ENCODE results near the gene GPRC5B.

The GPRC5B gene

DNA sequence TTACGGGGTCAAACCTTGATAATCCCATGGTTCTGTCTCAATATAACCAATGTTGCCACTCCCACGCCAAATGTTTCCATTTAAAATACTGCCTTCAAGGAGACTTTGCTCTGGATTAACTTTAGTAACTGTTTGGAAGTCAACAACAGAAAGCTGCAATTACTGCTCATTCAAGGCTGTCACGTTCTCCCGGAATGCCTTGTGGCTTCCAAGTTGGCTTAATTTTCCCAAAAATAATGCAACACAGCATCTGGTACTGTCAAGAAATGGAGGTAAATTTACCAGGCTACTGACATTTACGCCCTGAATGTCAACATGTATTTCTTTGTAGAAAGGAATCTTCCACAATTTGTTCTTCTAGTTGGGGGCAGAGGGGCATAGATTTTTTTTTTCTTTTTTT, 38.2 kb downstream of the GPRC5B start:
- no peak for DNase-seq (ENCODE audit: low read depth in 2 of 2)

DNA sequence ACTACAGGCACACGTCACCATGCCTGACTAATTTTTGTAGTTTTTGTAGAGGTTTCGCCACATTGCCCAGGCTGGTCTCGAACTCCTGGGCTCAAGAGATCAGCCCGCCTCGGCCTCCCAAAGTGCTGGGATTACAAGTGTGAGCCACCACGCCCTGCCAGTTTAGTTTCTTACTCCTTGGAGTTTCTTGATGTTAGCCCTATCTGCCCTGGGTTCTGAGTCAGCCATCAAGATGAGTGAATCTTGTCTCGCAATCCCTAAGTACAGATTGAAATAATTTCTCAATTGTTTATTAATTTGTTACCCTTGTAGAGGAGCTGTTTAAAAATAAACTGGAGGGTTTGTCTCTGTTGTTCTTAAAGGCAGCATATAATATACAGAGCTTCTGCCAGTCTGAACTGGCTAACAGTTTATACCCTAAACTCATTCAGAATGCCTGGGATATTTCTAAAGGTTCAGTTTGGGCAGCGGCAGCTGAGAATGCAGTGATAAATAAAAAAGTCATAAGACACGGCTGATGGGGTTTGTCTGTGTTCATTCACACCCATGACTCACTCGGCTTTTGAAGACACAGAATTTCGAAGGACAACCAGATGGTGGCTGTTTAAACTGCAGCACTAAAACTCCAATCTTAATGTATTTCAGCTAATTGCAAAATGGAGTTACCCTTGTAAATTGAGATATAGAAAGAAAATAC, 39.6 kb downstream of the GPRC5B start:
- DNase-seq (ENCODE audit: low read depth in 2 of 2), result no peak

DNA sequence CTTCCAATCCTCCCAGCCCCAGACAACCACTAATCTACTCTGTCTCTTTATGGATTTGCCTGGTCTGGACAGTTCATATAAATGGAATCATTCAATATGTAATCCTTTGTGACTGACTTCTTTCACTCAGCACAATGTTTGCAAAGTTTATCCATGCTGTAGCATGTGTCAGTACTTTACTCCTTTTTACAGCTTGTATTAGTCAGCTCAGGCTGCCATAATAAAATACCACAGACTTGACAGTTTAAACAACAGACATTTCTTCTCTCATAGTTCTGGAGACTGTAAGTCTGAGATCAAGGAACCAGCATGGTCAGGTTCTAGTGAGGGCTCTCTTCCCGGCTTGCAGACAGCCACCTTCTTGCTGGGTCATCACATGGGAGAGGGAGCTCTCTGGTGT, 41.3 kb downstream of the GPRC5B start:
- DNase-seq (ENCODE audit: low read depth in 2 of 2), result no peak

DNA sequence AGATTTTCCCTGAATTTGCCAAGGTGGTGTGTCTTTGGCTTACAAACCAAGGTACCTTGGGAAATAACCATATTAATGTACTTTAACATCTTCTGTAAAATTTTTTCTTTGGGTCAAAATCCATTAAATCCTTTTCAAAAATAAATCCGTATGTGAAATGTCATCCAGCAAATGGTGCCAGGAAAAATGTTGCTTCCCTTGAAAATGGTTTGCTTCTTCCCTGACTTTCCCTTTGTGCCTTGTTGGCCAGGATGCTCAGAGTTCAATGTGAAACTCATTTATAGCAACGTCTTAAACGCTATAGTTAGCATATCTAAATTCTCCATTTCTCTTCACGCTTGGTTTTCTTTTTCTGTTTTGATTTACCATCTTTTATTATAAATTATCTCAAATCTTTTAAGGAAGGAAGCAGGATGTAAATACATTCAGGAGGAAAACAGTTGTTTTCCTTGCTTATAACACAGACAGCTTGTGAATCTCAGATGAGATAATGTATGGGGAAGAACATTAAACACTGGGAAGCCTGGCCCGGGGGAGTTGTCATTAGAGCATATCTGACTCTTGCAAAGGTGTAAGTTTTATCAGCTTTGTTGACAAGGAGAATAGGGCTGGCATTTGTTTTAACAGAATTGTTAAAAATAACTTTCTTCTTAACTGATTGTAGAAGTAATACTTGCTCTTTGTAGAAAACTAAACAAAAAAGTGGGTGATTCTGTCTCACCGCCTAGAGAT, 42.1 kb downstream of the GPRC5B start:
- no peak for DNase-seq (ENCODE audit: low read depth in 2 of 2)

DNA sequence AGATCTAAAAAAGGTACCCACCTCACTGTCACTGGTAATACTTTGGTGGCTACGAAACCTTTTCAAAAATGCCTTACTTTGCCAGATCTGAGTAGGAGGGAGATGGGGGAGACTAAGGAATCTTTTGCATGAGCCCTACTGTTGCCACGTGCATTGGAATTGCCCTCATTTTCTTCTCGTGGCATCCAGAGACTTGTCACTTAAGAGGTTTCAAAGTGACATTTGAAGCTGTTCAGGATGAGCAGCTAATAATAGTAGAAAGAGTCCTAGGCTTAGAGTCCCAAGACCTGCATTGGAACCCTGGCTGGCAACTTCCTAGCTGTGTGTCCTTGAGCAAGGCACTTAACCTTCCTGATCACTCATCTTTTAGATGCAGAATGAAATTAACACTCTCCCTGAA, 43.5 kb downstream of the GPRC5B start:
- no peak for DNase-seq (ENCODE audit: low read depth in 2 of 2)

DNA sequence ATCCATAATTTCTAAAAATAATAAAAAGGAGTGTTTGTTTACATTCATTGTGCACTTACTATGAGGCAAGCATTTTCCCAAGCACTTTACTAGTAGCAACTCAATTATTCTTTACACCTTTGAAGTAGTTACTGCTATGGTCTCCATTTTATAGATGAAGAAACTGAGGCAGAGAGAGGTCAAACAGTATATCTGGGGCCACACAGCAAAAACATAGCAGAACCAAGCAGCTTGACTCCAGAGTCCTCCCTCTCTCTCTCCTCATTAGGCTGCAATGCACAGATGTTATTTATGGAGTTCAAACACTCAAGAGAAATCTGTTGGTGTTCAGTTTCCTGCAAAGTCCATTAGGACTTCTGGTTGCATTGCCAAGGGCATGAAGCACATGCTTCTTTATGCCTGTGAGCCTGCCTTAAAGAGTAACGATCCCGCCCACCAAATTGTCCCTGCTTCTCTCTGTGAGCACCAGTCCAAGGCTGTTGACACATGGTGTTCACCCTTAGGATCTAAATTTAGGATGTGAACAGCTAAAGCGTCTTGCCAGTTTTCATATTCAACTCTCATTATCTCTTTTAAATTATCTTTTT, 44.0 kb downstream of the GPRC5B start:
- DNase-seq (ENCODE audit: low read depth in 2 of 2), result no peak

DNA sequence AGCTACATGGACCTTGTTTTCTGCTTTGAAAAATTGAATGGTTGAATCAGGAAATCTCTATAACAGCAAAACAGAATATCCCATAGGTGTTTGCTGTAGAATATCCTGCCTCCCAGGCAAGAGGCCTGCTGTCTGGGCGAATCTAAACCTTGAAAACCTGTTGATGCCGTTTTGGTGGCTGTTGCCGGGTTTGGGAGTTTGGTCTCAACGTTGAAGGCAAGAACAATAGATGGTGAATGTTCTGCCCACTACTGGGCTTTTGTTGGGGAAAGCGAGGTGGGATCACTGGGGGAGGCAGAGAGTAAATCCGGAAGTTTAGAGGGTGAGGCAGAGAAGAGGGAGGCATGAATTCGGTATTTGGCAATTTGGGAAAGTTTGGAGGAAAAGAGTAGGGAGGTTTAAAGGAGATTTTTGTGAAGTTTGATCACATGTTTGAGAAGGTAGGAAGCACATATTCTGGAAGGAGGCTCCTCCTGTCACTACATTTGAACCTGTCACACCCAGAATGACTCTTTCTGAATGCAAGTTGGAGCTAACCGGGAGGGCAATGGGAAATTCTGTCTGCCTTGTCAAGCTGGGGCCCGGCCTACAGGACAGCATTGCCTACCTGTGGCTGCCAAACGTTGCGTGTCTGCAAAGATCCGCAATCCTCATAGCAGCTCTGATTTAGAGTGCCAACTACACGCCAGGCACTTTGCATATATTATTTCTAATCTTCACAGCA, 46.5 kb downstream of the GPRC5B start:
- no peak for DNase-seq (ENCODE audit: low read depth in 2 of 2)

DNA sequence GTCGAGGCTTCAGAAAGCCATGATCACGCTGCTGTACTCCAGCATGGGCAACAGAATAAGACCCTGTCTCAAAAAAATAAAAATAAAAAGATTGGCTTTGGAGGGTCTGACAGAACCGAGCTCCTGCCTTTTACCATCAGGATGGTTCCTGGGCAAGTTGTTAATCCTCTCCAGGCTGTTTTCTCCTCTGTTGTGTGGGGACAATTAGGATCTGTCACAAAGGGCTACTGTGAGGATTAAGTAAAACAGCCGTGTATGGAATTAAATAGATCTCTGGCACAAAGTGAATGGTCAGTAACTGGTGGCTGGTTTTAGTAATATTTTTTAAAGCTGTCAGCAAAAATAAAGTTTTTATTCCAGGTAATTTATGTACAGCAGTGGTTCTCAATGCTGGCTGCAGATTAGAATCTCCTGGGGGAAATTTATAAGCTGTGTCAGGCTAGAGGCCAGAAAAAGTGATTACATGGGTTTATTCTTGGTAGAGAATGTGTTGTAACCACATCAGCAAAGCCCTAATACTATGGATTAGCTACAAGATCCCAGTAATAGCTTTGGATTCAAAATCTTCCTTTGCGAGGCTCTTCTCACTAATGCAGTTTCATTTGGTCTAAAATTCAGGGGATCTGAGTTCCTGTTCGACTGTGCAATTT, 47.2 kb downstream of the GPRC5B start:
- no peak for DNase-seq (ENCODE audit: low read depth in 2 of 2)

DNA sequence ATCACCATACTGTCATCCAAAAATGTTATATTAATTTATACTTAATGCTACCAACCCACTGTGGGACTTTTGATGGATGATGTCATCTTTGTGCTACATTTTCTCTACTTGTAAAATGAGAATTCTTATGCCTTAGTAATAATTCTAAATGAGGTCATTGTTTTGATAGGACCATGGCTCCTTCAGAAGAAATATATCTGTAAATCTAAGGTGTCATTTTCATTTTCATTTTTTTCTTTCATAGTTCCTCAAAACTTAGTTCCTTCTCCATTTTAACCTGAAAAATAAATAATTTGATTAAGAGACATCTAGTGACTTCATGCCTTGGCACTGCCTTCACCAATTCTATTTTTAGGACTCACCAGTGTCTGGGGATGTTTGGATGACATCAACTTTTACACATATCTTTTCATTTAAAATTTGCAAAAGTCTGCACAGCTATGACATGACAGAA, 48.7 kb downstream of the GPRC5B start:
- DNase-seq (ENCODE audit: low read depth in 2 of 2), result no peak

DNA sequence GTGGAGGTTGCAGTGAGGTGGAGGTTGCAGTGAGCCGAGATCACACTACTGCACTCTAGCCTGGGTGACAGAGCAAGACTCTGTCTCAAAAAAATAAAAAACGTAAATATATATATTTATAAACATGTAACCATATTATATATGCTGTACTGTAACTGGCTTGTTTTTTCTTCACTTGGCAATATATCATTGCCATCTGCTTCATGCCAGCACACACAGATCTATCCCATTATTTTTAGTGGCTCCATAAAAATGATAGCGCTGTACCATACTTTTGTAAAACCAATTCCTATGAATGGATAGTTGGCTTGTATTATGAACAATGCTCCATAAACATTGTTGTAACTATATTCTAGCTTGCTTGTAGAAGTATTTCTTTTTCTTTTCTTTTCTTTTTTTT, 49.5 kb downstream of the GPRC5B start:
- no peak for DNase-seq (ENCODE audit: low read depth in 2 of 2)

DNA sequence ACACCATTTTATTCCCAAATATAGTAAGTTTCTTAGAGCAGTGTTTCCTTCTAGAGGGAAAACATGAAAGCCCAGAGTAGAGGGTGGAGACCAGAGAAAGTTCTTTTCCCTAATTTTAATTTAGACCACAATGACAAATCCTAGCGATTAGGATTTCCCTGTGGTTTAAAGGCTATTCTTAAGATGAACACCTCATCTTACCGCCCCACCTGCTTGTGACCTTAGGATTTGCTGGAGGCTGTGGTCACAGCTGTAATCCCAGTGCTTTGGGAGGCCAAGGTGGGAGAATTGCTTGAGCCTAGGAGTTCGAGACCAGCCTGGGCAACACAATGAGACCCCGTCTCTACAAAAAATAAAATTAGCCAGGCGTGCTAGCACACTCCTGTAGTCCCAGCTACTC, 51.1 kb downstream of the GPRC5B start:
- no peak for DNase-seq (ENCODE audit: low read depth in 2 of 2)

DNA sequence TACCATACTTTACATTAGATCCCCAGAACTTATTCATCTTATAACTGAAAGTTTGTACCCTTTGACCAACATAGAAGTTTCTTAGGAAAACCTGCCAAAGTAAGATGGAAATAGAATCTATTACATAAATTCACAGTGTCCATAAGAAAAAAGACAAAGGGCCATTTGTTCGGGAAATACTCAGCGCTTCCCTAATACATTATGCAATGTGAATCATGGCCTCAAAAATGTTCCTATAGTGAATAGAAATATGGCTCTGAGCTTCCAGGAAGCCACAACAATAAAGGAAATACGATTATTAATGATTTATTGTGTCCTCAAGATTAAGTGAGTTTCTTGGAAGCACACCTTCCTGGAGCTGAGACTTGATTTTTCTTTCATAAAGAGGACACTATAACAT, 51.5 kb downstream of the GPRC5B start:
- DNase-seq (ENCODE audit: low read depth in 2 of 2), result no peak

DNA sequence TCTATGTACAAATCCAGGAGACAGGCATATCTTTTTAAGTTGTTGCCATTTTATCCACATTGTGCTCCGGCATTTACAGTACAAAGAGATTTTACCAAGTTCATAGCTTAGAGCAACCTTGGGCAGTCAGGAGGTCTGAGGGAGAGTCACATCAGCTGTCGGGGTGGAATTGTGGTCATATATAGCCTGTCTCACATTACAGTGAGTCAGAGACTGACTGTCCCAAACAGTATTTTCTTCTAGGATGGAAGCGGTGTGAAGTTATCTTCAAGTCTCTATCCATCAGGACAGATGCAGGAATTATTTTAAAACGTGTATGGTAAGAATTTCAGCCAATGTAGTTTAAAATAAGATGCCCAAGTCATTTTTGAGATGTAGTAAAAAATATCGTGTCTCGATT, 53.0 kb downstream of the GPRC5B start:
- DNase-seq (ENCODE audit: low read depth in 2 of 2), result no peak

DNA sequence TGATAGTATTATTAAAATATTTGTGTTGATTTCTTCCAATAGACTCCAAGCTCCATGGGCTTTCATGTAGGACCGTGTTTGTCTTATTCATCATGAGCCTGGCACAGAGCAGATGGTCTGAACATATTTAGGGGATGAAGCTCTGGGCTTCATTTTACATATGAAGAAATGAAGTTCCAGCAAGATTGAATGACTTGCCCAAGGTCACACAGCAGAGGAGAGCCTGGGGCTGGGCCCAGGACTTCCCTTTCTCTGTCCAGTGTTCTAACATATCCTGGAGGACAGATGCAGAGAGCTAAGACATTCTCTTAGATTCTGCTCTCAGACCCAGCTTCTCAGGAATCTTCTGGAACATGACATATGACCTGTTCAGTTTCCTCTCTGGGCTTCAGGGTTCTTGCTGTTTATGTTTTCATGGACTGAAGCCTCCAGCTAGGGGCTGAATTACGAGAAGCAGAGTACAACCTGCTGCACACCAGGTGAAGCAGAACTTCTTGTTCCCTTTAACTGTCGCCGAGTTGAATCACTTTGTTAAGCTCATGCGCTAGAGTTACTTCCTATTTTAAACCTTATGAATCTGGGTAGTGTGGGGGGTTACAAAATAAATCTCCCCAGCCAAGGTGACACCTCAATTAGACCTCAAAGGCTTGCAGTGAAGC, 53.6 kb downstream of the GPRC5B start:
- no peak for DNase-seq (ENCODE audit: low read depth in 2 of 2)

DNA sequence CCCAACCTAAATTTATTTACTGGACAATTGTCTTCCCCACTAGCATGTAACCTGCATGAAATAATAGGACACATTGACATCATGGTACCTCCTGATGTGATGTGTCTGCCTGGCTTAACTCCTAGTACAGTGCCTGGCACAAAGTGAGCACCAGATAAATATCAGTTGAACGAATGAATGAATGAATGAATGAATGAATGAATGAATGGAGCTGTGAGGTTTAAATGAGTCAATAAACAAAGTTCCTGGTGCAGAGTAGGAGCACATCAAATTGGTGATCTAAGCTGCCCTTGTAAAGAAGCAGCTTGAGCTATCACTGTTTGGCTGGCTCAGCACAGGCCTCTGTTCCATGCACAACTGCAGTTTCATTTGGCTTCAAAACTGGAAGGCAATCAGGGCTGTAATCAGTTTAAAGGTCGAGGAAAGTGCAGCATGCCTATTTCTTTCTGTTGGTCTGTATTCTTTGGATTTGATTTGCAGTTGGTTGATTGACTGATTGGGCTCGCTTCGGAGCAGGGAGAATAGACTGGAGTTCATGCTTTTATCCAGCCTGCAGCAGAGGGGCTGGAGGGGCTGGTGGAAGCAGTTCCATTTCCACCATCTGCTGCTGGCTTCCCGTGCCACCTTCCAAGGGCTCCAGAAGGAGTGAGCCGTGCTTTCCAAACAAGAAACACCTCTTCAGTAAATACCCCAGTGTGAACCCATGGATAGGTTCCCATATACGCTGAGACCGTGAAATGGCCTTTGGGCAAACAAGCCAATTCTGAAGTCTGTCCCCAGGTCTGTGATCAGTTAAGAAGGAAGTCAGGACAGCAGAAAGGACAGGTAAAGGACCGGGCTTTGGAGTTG, 54.6 kb downstream of the GPRC5B start:
- no peak for DNase-seq (ENCODE audit: low read depth in 2 of 2)

DNA sequence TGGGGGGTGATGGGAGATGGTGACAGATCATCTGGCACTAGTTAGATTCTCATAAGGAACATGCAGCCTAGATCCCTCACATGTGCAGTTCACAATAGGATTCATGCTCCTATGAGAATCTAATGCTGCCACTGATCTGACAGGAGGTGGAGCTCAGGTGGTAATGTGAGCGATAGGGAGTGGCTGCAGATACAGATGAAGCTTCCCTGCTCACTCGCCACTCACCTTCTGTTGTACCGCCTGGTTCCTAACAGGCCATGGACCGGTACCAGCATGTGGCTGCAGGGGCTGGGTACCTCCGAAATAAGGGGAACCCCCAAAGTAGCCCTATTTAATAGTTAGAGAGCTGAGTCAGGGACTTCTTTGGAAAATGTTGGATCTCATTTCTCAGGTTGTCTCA, 60.4 kb downstream of the GPRC5B start:
- no peak for DNase-seq (ENCODE audit: low read depth in 2 of 2)

DNA sequence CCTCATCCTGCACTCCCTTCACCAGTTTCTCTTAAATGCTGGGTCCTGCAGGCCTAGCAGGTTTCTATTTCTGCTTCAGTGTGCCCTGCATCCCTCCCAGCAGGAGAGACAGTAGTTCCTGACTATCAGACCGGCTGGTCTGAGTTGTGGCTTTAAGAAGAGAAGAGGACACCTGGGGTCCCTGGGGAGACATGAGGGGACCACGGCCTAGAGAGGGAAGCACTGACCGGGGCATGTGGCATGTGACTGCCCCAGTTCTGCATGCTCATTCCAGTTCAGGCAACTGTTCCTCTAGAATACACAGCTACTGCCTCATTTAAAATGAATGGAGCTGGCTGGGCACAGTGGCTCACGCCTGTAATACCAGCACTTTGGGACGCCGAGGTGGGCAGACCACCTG, 61.3 kb downstream of the GPRC5B start:
- no peak for DNase-seq (ENCODE audit: low read depth in 2 of 2)

DNA sequence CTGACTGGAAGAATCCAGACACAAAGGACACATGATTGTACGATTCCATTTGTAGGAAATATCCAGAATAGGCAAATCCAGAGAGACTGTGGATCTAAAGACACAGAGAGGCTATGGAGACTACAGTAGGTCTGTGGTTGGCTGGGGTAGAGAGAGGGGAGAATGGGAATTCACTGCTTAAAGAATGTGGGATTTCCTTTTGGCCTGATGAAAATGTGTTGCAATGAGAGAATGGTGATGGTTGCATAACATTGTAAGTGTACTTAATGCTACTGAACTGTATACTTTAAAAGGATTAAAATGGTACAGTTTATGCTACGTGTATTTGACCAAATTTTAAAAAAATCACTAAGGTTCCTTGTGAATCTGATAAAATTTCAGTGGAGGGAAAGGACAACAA, 62.1 kb downstream of the GPRC5B start:
- DNase-seq (ENCODE audit: low read depth in 2 of 2), result no peak

DNA sequence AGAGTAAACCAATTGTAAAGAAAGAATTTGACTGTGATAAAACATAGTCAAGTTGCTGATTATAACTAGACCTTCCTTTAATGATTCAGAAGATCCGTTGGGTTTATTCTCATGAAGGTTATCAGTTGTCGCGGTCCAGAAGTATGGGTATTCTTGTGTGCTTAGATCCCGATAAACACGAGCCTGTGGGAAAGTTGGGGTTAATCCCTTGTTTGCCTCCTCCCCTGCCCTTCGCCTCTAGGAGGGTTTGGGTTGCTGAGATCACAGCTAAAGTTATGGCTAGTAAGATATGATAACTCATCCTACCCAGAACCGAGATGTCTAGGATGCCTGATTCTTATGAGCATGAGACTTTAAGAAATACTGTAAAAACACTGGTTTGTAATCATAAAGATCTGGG, 66.8 kb downstream of the GPRC5B start:
- DNase-seq (ENCODE audit: low read depth in 2 of 2), result no peak

DNA sequence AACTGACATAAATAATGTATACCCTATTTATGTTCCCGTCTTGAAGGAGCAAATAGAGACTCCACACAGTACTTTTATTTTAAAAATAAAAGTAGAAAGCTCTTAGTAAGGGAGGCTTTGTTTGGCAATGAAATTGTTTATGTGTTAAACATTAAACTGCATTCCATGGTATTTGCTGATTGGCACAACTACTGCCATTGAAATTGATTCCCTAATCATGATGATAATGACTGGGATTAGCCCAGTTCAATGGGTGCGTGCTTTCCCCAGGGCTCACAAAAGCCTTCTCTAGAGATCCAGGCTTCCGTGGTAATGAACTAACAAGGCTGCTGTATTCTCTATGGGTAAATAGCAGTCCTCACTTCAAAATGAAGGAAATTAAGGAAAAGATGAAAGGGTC, 67.5 kb downstream of the GPRC5B start:
- DNase-seq (ENCODE audit: low read depth in 2 of 2), result no peak

DNA sequence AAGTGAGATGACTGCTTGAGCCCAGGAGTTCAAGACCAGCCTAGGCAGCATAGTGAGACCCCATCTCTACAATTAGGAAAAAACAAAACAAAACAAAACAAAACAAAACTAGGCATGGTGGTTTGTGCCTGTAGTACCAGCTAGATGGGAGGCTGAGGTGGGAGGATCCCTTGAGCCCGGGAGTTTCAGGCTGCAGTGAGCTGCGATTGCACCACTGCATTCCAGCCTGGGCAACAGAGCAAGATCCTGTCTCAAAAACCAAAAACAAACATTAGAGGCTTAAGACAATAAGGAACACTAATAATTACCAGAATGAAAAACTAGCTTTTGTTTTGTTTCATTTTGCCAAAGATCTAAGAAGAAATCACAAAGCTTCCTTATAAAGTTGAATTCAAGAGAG, 69.2 kb downstream of the GPRC5B start:
- DNase-seq (ENCODE audit: low read depth in 2 of 2), result no peak
